ENCODE measurements around the gene VEPH1.

Gene VEPH1

GRCh38 chr3:157475921-157476414, 27.2 kb downstream of the VEPH1 start:
- no peak for DNase-seq (ENCODE audit: low read depth)

GRCh38 chr3:157472648-157473047, 30.6 kb downstream of the VEPH1 start:
- DNase-seq (ENCODE audit: low read depth): no peak

GRCh38 chr3:157471064-157471463, 32.2 kb downstream of the VEPH1 start:
- DNase-seq (ENCODE audit: low read depth): no peak

- no peak for DNase-seq (ENCODE audit: low read depth)
These were observed 33.5 kb downstream of the VEPH1 start for GRCh38 chr3:157469561-157470294.

- no peak for DNase-seq (ENCODE audit: low read depth)
These were observed 36.0 kb downstream of the VEPH1 start for GRCh38 chr3:157467200-157467599.

- DNase-seq (ENCODE audit: low read depth): no peak
These were observed 37.5 kb downstream of the VEPH1 start for GRCh38 chr3:157465741-157466140.

- DNase-seq (ENCODE audit: low read depth): no peak
These were observed 38.9 kb downstream of the VEPH1 start for GRCh38 chr3:157464321-157464720.

- DNase-seq (ENCODE audit: low read depth): no peak
These were observed 39.4 kb downstream of the VEPH1 start for GRCh38 chr3:157463816-157464215.

GRCh38 chr3:157460253-157460652, 43.0 kb downstream of the VEPH1 start:
- DNase-seq (ENCODE audit: low read depth): no peak

GRCh38 chr3:157459706-157460105, 43.5 kb downstream of the VEPH1 start:
- DNase-seq (ENCODE audit: low read depth): no peak

- DNase-seq (ENCODE audit: low read depth): no peak
These were observed 49.4 kb downstream of the VEPH1 start for GRCh38 chr3:157453824-157454223.

GRCh38 chr3:157452097-157452496, 51.1 kb downstream of the VEPH1 start:
- no peak for DNase-seq (ENCODE audit: low read depth)

GRCh38 chr3:157447026-157447694, 56.1 kb downstream of the VEPH1 start:
- no peak for DNase-seq (ENCODE audit: low read depth)

GRCh38 chr3:157445857-157446256, 57.4 kb downstream of the VEPH1 start:
- no peak for DNase-seq (ENCODE audit: low read depth)

- DNase-seq (ENCODE audit: low read depth): no peak
These were observed 58.4 kb downstream of the VEPH1 start for GRCh38 chr3:157444797-157445184.

GRCh38 chr3:157443905-157444796, 59.1 kb downstream of the VEPH1 start:
- DNase-seq (ENCODE audit: low read depth): no peak

- DNase-seq (ENCODE audit: low read depth): no peak
These were observed 60.5 kb downstream of the VEPH1 start for GRCh38 chr3:157442729-157443128.

GRCh38 chr3:157441102-157441624, 62.1 kb downstream of the VEPH1 start:
- DNase-seq (ENCODE audit: low read depth): no peak

- no peak for DNase-seq (ENCODE audit: low read depth)
These were observed 65.0 kb downstream of the VEPH1 start for GRCh38 chr3:157438194-157438730.

- DNase-seq (ENCODE audit: low read depth): no peak
These were observed 66.5 kb downstream of the VEPH1 start, which contains the start of gene PTX3 for GRCh38 chr3:157436583-157437291. Gene PTX3, plus strand, starts transcription at chr3:157436850. Its CDS starts 84 bp downstream, at chr3:157436934.

GRCh38 chr3:157429708-157430107, 73.5 kb downstream of the VEPH1 start:
- no peak for DNase-seq (ENCODE audit: low read depth)

Data from activated T-cell treated with anti-CD3 and anti-CD28 coated beads for 1 hour (primary cell).